HG03571 (cell line): ENCODE data around the gene C12orf76.
"Not testable (repeated sequence)": the region's sequence is repeated elsewhere in the genome, so short reads cannot be mapped to it uniquely, and the experiment has no call there.

Experiments
- ATAC-seq: cut with Tn5 transposase; IDR thresholded peaks from one replicate; pipeline ENCODE4 v1.9.1; 2021; ENCODE audit not compliant: unreplicated experiment

The C12orf76 gene

GRCh38 chr12:110023059-110023980 is 25.0 kb downstream of the C12orf76 start:
- no peak for ATAC-seq

GRCh38 chr12:110020956-110021355 is 27.4 kb downstream of the C12orf76 start:
- ATAC-seq, result no peak

GRCh38 chr12:110015132-110015531 is 33.2 kb downstream of the C12orf76 start:
- no peak for ATAC-seq

- no peak for ATAC-seq
Measured at GRCh38 chr12:110012659-110013058, 35.7 kb downstream of the C12orf76 start.

DNA sequence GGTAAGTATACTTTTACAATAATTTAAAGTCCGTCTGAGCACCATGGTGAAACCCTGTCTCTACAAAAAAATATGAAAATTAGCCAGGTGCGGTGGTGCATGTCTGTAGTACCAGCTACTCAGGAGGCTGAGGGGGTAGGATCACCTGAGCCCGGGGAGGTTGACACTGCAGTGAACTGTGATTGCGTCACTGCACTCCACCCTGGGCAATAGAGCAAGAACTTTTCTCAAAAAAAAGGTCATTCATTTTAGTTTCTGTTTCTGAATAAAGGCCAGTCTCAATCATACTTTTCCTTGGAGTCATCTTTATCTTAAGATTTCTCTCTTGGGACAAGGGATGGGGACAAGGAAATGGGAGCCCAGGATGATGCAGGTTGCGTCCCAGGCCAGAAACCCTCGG is 36.2 kb downstream of the C12orf76 start:
- ATAC-seq, result no peak

DNA sequence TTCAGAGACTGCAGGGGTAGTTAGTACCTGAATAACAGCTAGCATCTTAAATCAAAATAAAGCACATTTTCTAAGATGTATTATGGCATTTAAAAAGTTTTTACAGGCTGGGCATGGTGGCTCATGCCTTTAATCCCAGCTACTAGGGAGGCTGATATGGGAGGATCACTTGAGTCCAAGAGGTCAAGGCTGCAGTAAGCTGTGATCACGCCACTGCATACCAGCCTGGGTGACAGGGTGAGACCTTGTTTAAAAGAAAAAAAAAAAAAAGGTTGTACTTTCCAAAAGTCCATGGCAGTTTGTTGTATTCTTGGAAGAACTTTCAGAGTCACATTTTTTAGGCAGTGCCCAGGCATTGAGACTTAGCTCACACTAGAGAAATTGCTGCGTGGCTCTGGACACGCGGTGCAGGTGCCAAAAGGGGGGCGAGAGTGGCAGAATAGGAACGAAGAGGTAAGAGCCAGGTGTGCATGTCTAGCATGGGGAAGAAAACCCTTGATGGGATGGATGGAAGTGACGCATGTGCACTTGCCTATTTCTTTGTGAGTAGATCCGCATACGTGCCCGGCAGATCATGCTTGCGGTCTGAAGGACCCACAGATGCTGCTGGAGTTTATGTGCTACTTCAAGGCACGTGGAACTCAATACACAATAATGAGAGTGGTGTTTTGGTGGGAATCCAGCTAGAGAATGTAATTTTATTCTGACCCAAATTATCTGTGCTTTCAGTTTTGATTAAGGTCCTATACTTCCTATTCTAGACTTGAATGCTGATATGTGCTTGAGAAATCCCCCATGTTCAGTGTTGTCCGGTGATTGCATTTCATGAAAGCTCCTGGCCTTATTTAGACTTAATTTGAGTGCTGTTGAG is 37.2 kb downstream of the C12orf76 start:
- peak; percentile 33 for ATAC-seq

DNA sequence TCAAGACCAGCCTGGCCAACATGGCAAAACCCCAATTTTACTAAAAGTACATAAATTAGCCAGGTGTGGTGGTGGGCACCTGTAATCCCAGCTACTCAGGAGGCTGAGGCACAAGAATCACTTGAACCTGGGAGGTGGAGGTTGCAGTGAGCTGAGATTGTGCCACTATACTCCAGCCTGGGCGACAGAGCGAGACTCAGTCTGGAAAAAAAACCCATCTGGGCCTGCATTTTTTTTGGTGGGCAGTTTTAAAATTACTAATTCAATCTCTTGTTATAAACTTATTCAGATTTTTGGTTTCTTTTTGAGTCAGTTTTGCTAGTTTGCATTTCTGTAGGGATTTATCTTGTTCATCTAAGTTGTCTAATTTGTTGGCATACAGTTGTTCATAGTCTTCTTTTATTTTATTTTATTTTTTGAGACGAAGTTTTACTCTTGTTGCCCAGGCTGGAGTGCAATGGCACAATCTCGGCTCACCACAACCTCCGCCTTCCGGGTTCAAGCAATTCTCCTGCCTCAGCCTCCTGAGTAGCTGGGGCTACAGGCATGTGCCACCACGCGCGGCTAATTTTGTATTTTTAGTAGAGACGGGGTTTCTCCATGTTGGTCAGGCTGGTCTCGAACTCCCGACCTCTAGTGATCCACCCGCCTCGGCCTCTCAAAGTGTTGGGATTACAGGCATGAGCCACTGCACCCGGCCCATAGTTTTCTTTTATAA is 39.5 kb downstream of the C12orf76 start:
- ATAC-seq, result not testable (repeated sequence)

- ATAC-seq, result no peak
Measured at GRCh38 chr12:110007881-110008280, 40.4 kb downstream of the C12orf76 start.

- ATAC-seq, result no peak
Measured at GRCh38 chr12:110006115-110006514, 42.2 kb downstream of the C12orf76 start.

DNA sequence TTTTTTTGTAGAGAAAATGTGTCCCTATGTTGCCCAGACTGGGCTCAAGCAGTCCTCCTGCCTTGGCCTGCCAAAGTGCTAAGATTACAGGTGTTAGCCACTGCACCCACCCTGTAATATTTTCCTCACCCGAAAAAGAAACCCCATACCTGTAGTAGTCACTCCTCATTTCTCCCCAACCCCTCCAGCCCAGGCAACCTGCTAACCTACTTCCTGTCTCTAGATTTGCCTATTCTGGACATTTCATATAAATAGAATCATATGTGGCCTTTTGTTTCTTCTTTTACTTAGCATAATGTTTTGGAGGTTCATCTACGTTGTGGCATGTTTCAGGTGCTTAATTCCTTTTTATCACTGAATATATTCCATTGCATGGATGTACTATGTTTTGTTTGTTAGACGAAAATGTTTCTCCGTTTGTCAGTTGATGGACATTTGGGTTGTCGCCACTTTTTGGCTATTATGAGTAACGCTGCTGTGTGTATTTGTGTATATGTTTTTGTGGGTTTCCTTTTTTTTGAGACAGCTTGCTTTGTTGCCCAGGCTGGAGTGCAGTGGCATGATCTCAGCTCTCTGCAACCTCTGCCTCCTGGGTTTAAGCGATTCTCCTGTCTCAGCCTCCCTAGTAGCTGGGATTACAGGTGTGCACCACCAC is 42.9 kb downstream of the C12orf76 start:
- peak; percentile 55 for ATAC-seq

DNA sequence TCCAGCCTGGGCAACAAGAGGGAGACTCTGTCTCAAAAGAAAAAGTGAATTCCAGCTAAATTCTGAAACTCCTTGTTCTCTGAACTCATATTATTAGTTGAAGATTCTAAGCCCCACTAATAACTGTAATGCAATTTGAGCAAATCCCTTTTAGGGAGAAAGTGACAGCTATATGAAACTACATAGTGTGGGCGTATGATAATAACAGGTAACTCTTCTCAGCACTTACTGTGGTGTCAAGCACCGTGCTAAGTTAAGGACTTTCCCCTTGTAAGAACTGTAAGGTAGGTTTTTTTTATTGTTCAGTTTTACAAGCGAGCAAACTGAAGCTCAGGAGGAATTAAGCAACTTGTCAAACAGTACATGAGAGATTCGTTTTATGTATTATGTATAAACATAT is 43.7 kb downstream of the C12orf76 start:
- no peak for ATAC-seq

DNA sequence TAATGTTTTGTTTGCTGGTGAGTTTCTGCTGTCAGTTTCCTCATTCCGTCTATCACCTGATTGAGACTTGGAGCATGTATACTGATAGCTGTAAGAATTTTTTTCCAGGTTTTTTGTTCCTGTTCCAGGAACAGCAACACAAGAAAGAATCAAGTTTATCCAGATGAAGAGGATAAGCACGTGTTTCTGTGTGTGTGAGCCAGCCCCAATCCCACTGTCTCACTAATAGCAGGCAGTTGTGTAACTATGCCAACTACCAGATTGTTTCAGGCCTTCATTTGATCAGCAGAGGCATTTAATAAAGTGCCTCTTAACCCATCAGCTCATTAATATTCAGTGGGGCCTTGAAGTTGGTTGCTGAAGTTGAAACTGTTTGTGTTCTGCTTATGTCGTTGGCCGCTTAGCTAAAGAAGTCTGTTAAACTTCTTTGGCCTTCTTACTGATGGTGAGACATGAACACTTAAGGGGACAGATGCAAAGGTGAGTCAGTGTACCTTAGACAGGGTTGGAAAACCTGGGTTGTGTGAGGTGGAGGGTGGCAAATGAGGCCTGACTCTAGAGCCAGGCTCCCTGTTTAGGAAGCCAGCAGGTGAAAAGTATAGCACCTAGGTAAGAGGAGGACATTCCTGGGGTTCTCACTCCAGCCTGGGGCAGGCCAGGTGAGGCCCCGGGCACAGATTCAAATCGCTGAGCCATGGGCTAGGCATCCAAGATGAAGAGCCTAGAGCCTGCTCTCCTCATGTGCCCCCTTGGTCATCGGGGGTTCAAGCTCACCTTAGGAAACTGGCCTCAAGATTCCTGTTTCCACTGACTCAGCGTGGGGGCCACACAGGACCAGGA is 45.4 kb downstream of the C12orf76 start:
- no peak for ATAC-seq

DNA sequence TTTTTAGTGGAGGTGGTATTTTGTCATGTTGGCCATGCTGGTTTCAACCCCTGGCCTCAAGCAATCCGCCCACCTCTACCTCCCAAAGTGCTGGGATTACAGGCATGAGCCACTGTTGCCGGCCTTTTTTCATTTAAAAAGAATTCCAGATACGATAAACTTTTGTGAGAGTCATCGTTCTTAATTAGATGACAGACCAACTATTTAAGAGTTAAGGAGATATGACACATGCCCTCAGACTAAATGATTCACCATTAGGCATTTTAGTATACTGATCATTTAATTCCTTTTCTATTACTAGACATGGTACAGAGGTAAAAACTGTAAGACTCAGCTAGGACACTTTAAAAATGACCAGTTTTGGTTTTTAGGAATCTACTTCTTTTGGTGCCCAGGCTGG is 46.7 kb downstream of the C12orf76 start:
- ATAC-seq, result no peak

DNA sequence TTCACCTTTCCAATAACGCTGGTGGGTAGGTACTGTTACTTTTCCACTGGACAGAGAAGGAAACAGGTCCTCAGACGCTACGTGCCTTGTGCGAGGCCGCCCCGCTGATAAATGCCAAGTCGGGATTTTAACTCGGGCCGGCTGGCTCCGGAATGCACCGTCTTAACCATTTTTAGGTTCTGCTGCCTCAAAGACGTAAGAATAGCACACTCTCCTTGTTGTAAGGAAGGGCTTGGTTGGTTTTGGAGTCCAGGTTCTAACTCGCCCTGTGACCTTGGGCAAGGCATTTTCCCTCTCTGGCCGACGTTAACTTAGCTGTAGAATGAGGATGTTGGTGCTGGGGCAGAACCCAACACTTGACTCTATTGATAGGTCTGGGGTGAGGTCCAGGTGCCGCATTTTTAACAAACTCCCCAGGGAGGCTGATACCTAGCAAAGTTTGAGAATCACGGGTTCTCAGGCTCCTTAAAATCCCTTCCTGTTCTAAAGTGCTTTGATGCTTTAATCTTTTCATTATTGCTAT is 48.3 kb downstream of the C12orf76 start:
- ATAC-seq, result no peak

- no peak for ATAC-seq
Measured at GRCh38 chr12:109999649-109999971, 48.7 kb downstream of the C12orf76 start.

GRCh38 chr12:109998904-109999648 is 49.2 kb downstream of the C12orf76 start, which contains the start of gene ANKRD13A:
TSS of gene ANKRD13A (plus strand) at chr12:109999430. CDS start at chr12:109999689, 259 bp downstream.
- ATAC-seq, result peak; percentile 46

- ATAC-seq, result no peak
Measured at GRCh38 chr12:109998241-109998903, 50.0 kb downstream of the C12orf76 start.

DNA sequence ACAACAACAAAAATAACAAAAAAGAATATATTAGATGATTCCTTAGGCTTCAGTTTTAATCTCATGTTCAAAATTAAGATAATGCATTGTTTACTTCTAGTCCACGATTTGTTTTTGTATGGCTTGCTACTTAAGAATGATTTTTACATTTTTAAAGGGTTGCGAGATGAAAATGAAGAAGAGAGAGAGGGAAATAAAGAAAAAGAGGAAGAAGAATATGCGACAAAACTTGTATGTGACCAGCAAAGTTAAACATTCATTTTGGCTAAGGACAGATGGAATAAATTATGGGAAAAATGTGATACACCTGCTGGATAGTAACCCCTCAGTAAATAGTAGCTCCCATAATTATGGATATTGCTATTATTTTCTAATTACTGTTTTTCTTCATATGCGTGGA is 50.9 kb downstream of the C12orf76 start:
- no peak for ATAC-seq
